HL-60 (cell line): ENCODE measurements around the gene RNF6.

Experiments used
- DNase-seq, 2 experiments: peaks; one replicate each; pipeline ENCODE4 v3.0.0-alpha.2; 2010 to 2020; ENCODE audit warnings: low read depth in 1 of 2, low spot score in 1 of 2
- H3K27ac ChIP-seq: fragments of 250-450 bp; sonication (Bioruptor Pico); replicated peaks from 2 replicates; pipeline ENCODE4 v1.5.1; 2020; ENCODE audit warnings: mild to moderate bottlenecking, moderate library complexity
- H3K27me3 ChIP-seq: fragments of 250-450 bp; sonication (Bioruptor Pico); 2 replicates; pipeline ENCODE4 v1.5.1; 2021; ENCODE audit warnings: mild to moderate bottlenecking, moderate library complexity; ENCODE audit not compliant: insufficient read depth, poor library complexity, severe bottlenecking
- H3K4me3 ChIP-seq: replicated peaks from 2 replicates; pipeline ENCODE4 v1.5.1; 2011; ENCODE audit warnings: mild to moderate bottlenecking, control low read depth, low read length; ENCODE audit not compliant: insufficient read depth
- GABPA ChIP-seq: IDR thresholded peaks from 2 replicates; pipeline ENCODE4 v1.6.1; 2012; ENCODE audit warnings: low read depth
- POLR2AphosphoS5 ChIP-seq: IDR thresholded peaks from 2 replicates; pipeline ENCODE4 v1.6.1; 2012; ENCODE audit warnings: low read depth
- REST ChIP-seq: IDR thresholded peaks from 2 replicates; pipeline ENCODE4 v1.6.1; 2012; ENCODE audit warnings: low read depth; ENCODE audit not compliant: insufficient replicate concordance
- SPI1 ChIP-seq: IDR thresholded peaks from 2 replicates; pipeline ENCODE4 v1.6.1; 2012; ENCODE audit warnings: low read depth, mild to moderate bottlenecking, borderline replicate concordance
- long read RNA-seq: library from polyadenylated mRNA; unstranded; transcript quantifications from one replicate; pipeline ENCODE4 v2.0.0, GENCODE V29; 2020
- TF ChIP-seq, protein P1 (sequence below): IDR thresholded peaks from one replicate; pipeline ENCODE4 v1.5.1; 2011; ENCODE audit warnings: low read length, control low read depth, inconsistent platforms; ENCODE audit not compliant: insufficient read depth

Gene RNF6
- long read RNA-seq, transcript RNF6-203 (5 exons, 3,706 nt): major isoform, 163 of 385 reads
- long read RNA-seq, transcript RNF6-201 (5 exons, 3,282 nt): minor isoform, 141 of 385 reads
- long read RNA-seq, transcript RNF6-202 (5 exons, 3,398 nt): minor isoform, 9 of 385 reads
- long read RNA-seq, partial matches to known transcripts: 9 of 385 reads
- long read RNA-seq, other reads (novel, unspliced or antisense): 63 of 385 reads

GRCh38 chr13:26221721-26222519 lies at the start of gene RNF6:
TSS of gene RNF6 (minus strand) at chr13:26222314. CDS start at chr13:26219649, 2,665 bp downstream.
- DNase-seq: peak; percentile 95 to 98
- Histone ChIP-seq H3K4me3 (peak within 1 kb of the TSS; percentile 63), H3K27me3 (no peaks in the 10 kb centered on the region), H3K27ac (peak within 1 kb of the TSS; percentile 98)
- TF ChIP-seq REST (peak; percentile 74), SPI1 (no peak), GABPA (peak; percentile 88), POLR2AphosphoS5 (peak; percentile 89)
- TF ChIP-seq, protein P1, sequence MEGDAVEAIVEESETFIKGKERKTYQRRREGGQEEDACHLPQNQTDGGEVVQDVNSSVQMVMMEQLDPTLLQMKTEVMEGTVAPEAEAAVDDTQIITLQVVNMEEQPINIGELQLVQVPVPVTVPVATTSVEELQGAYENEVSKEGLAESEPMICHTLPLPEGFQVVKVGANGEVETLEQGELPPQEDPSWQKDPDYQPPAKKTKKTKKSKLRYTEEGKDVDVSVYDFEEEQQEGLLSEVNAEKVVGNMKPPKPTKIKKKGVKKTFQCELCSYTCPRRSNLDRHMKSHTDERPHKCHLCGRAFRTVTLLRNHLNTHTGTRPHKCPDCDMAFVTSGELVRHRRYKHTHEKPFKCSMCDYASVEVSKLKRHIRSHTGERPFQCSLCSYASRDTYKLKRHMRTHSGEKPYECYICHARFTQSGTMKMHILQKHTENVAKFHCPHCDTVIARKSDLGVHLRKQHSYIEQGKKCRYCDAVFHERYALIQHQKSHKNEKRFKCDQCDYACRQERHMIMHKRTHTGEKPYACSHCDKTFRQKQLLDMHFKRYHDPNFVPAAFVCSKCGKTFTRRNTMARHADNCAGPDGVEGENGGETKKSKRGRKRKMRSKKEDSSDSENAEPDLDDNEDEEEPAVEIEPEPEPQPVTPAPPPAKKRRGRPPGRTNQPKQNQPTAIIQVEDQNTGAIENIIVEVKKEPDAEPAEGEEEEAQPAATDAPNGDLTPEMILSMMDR: no peak

DNA sequence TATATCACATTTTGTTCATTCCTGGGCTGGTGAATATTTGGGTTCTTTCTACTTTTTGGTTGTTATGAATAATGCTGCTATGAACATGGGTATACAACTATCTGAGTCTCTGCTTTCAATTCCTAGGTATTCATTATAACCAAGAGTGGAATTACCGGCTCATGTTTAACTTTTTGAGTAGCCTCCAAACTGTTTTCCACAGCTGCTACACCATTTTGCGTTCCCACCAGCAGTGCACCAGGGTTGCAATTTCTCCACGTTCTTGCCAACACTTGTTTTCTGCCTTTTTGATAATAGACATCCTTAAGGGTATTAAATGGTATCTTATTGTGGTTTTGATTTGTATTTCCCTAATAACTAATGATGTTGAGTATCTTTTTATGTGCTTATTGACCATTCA lies 48.6 kb upstream of the RNF6 start:
- no peak overlapping the region for H3K27ac ChIP-seq
- no peaks in the 10 kb centered on the region for H3K27me3 ChIP-seq
- H3K4me3 ChIP-seq: no peak overlapping the region
- DNase-seq: no peak
- TF ChIP-seq, protein P1: no peak
- no peak for TF ChIP-seq GABPA
- no peak for TF ChIP-seq POLR2AphosphoS5
- no peak for TF ChIP-seq REST
- TF ChIP-seq SPI1: no peak

GRCh38 chr13:26266311-26266710 lies 44.2 kb upstream of the RNF6 start:
- no peak for DNase-seq
- H3K27ac ChIP-seq: no peak overlapping the region
- H3K27me3 ChIP-seq: no peaks in the 10 kb centered on the region
- no peak overlapping the region for H3K4me3 ChIP-seq
- TF ChIP-seq, protein P1: no peak
- TF ChIP-seq GABPA: no peak
- no peak for TF ChIP-seq POLR2AphosphoS5
- no peak for TF ChIP-seq REST
- TF ChIP-seq SPI1: no peak
